KMS-11 (cell line): ENCODE measurements around the gene EEF2K.

Source experiments
- H2AFZ ChIP-seq: fragments of 200-600 bp; sonication (generic); 2 replicates; pipeline ENCODE4 v1.6.1; 2016; ENCODE audit warnings: antibody characterized with exemption, mixed run types, low read depth
- H3K27ac ChIP-seq: fragments of 200-600 bp; sonication (generic); 2 replicates; pipeline ENCODE4 v1.6.1; 2016; ENCODE audit warnings: mild to moderate bottlenecking, mixed run types
- H3K27me3 ChIP-seq: fragments of 200-600 bp; sonication (generic); 2 replicates; pipeline ENCODE4 v1.6.1; 2017; ENCODE audit warnings: mild to moderate bottlenecking, low read depth, mixed run types, moderate library complexity; ENCODE audit not compliant: insufficient read depth
- H3K36me3 ChIP-seq: fragments of 200-600 bp; sonication (generic); 2 replicates; pipeline ENCODE4 v1.6.1; 2017; ENCODE audit warnings: mild to moderate bottlenecking, mixed run types; ENCODE audit not compliant: insufficient read depth
- H3K4me1 ChIP-seq: fragments of 200-600 bp; sonication (generic); 2 replicates; pipeline ENCODE4 v1.6.1; 2016; ENCODE audit warnings: mild to moderate bottlenecking, low read depth, mixed run types; ENCODE audit not compliant: poor library complexity, severe bottlenecking
- H3K4me2 ChIP-seq: fragments of 200-600 bp; sonication (generic); 2 replicates; pipeline ENCODE4 v1.7.0; 2016; ENCODE audit warnings: mild to moderate bottlenecking, mixed run types
- H3K4me3 ChIP-seq: fragments of 200-600 bp; sonication (generic); IDR thresholded peaks from 2 replicates; pipeline ENCODE4 v1.6.1; 2017; ENCODE audit warnings: low read depth, low read length, mixed read lengths; ENCODE audit not compliant: insufficient read depth
- H3K79me2 ChIP-seq: fragments of 200-600 bp; sonication (generic); 2 replicates; pipeline ENCODE4 v1.6.1; 2016; ENCODE audit warnings: low read depth, mixed run types; ENCODE audit not compliant: insufficient read depth
- H3K9ac ChIP-seq: fragments of 200-600 bp; sonication (generic); 2 replicates; pipeline ENCODE4 v1.6.1; 2016; ENCODE audit warnings: mild to moderate bottlenecking, mixed run types
- H4K20me1 ChIP-seq: fragments of 200-600 bp; sonication (generic); 2 replicates; pipeline ENCODE4 v1.6.1; 2016; ENCODE audit warnings: mild to moderate bottlenecking, mixed run types; ENCODE audit not compliant: insufficient read depth
- CTCF ChIP-seq: fragments of 200-600 bp; sonication (generic); conservative IDR thresholded peaks from 2 replicates; pipeline ENCODE4 v1.6.1; 2017; ENCODE audit warnings: low read depth, mild to moderate bottlenecking, antibody characterized with exemption, low read length, moderate library complexity, mixed read lengths

The EEF2K gene

GRCh38 chr16:22322021-22322471 lies 116.0 kb downstream of the EEF2K start:
- TF ChIP-seq CTCF = no peak
- Histone ChIP-seq H2AFZ (no peak overlapping the region), H3K27ac (no peak overlapping the region), H3K4me1 (no peaks in the 10 kb centered on the region), H3K9ac (no peak overlapping the region), H3K4me3 (no peak overlapping the region), H3K27me3 (no peaks in the 10 kb centered on the region), H3K79me2 (no peaks in the 10 kb centered on the region; the same call in 1 of the 2 replicates), H3K36me3 (peaks cover 19% of the 10 kb centered on the region; the same call in 1 of the 2 replicates), H3K4me2 (no peak overlapping the region), H4K20me1 (no peaks in the 10 kb centered on the region)

GRCh38 chr16:22322741-22323140 lies 116.7 kb downstream of the EEF2K start:
- Histone ChIP-seq H3K4me2 (no peak overlapping the region), H3K27me3 (no peaks in the 10 kb centered on the region), H3K79me2 (no peaks in the 10 kb centered on the region; the same call in 1 of the 2 replicates), H2AFZ (no peak overlapping the region), H3K36me3 (peaks cover 16% of the 10 kb centered on the region; the same call in 1 of the 2 replicates), H3K4me3 (no peak overlapping the region), H3K27ac (no peak overlapping the region), H3K9ac (no peak overlapping the region), H4K20me1 (no peaks in the 10 kb centered on the region), H3K4me1 (no peaks in the 10 kb centered on the region)
- no peak for TF ChIP-seq CTCF

- Histone ChIP-seq H3K27ac (no peak overlapping the region), H3K9ac (no peak overlapping the region), H3K4me2 (no peak overlapping the region), H3K27me3 (no peaks in the 10 kb centered on the region), H3K4me1 (no peaks in the 10 kb centered on the region), H4K20me1 (no peaks in the 10 kb centered on the region), H3K79me2 (no peaks in the 10 kb centered on the region; the same call in 1 of the 2 replicates), H2AFZ (no peak overlapping the region), H3K4me3 (no peak overlapping the region), H3K36me3 (peaks cover 16% of the 10 kb centered on the region; the same call in 1 of the 2 replicates)
- no peak for TF ChIP-seq CTCF
Observed at GRCh38 chr16:22323173-22323958, 117.3 kb downstream of the EEF2K start.

- H3K9ac ChIP-seq = no peak overlapping the region
- no peak overlapping the region for H3K27ac ChIP-seq
- H3K4me2 ChIP-seq = no peak overlapping the region
- H3K4me3 ChIP-seq = no peak overlapping the region
- H3K79me2 ChIP-seq = no peaks in the 10 kb centered on the region; the same call in 1 of the 2 replicates
- no peak for TF ChIP-seq CTCF
- no peaks in the 10 kb centered on the region for H4K20me1 ChIP-seq
- peaks cover 12% of the 10 kb centered on the region; the same call in 1 of the 2 replicates for H3K36me3 ChIP-seq
- no peak overlapping the region for H2AFZ ChIP-seq
- H3K27me3 ChIP-seq = no peaks in the 10 kb centered on the region
- no peaks in the 10 kb centered on the region for H3K4me1 ChIP-seq
Observed at GRCh38 chr16:22323959-22324786, 118.1 kb downstream of the EEF2K start.
